GM12878 (cell line): ENCODE data around the gene TSFM. TPM values are rescaled to one million over a fixed set of nuclear protein-coding genes. Genes with fewer than 3 reads are reported as not detected.
"Not testable (repeated sequence)": the region's sequence is repeated elsewhere in the genome, so short reads cannot be mapped to it uniquely, and the experiment has no call there.

Source experiments
- ATAC-seq: fragments of 200-7000 bp; cut with Tn5 transposase; 3 replicates; pipeline ENCODE4 v1.9.1; 2020; ENCODE audit warnings: mild to moderate bottlenecking, moderate library complexity
- BruUV-seq: library from RNA; stranded (reverse); fragments of 400-500 nt; replicated peaks from 2 replicates; lab custom pipeline; 2021; lab: Mats Ljungman, UMichigan
- CTCF ChIA-PET: fragments of 300-600 bp; sonication (Branson Sonifier 250); formaldehyde crosslinking; extraction: SDS; loops from one replicate; lab custom pipeline; 2021; ENCODE audit warnings: inconsistent platforms; lab: Yijun Ruan, JAX
- POLR2A ChIA-PET: fragments of 350-600 bp; formaldehyde crosslinking; extraction: SDS; loops from one replicate; lab custom pipeline; 2021; ENCODE audit warnings: inconsistent platforms; lab: Charles Lee
- RAD21 ChIA-PET: fragments of 300-600 bp; sonication (Branson Sonifier 250); formaldehyde crosslinking; loops from one replicate; lab custom pipeline; 2023; ENCODE audit warnings: antibody characterized with exemption; ENCODE audit not compliant: unreplicated experiment; lab: Charles Lee
- SMC1A ChIA-PET: fragments of 300-600 bp; sonication (Branson Sonifier 250); formaldehyde crosslinking; loops from one replicate; lab custom pipeline; 2023; ENCODE audit not compliant: unreplicated experiment, uncharacterized antibody; lab: Charles Lee
- DNase-seq: peaks from one replicate; pipeline ENCODE4 v3.0.0-alpha.2; 2011; ENCODE audit warnings: low read depth, low spot score
- FAIRE-seq: peaks from 3 replicates; lab custom pipeline; 2011; peaks lifted over from hg19 to GRCh38; lab: Jason Lieb, UNC
- H2AFZ ChIP-seq: 2 replicates; pipeline ENCODE4 v1.6.0; 2011; ENCODE audit warnings: low read depth, low read length, control low read depth; ENCODE audit not compliant: control insufficient read depth
- H3K27ac ChIP-seq: 2 replicates; pipeline ENCODE4 v1.5.1; 2011; ENCODE audit warnings: control low read depth; ENCODE audit not compliant: control insufficient read depth, insufficient read depth
- H3K27me3 ChIP-seq, 2 experiments: replicated peaks in 1 of 2; 2 replicates each; pipeline versions ENCODE4 v1.6.0 to v1.6.1; 2011; ENCODE audit warnings: low read length in 1 of 2; ENCODE audit not compliant: control insufficient read depth in 2 of 2, insufficient read depth in 2 of 2
- H3K36me3 ChIP-seq, 2 experiments: 2 replicates each; pipeline ENCODE4 v1.5.1; 2011; ENCODE audit warnings: low read length in 1 of 2; ENCODE audit not compliant: control insufficient read depth in 2 of 2, insufficient read depth in 2 of 2
- H3K4me1 ChIP-seq: 2 replicates; pipeline ENCODE4 v1.6.1; 2011; ENCODE audit warnings: mild to moderate bottlenecking, low read length, moderate library complexity, mixed read lengths; ENCODE audit not compliant: control insufficient read depth, insufficient read depth
- H3K4me2 ChIP-seq: 2 replicates; pipeline ENCODE4 v1.6.0; 2011; ENCODE audit warnings: control low read depth; ENCODE audit not compliant: control insufficient read depth, insufficient read depth
- H3K4me3 ChIP-seq: fragments of 200-600 bp; sonication (generic); 2 replicates; pipeline ENCODE4 v1.5.1; 2016
- H3K79me2 ChIP-seq: 2 replicates; pipeline ENCODE4 v1.6.0; 2011; ENCODE audit warnings: low read length; ENCODE audit not compliant: control insufficient read depth, insufficient read depth
- H3K9ac ChIP-seq: 2 replicates; pipeline ENCODE4 v1.8.0; 2011; ENCODE audit warnings: low read length, control low read depth, mixed read lengths; ENCODE audit not compliant: control insufficient read depth, insufficient read depth
- H3K9me3 ChIP-seq: replicated peaks from 3 replicates; pipeline ENCODE4 v1.5.1; 2011; ENCODE audit warnings: mild to moderate bottlenecking, low read length; ENCODE audit not compliant: control insufficient read depth, insufficient read depth
- H4K20me1 ChIP-seq: 2 replicates; pipeline ENCODE4 v1.6.0; 2011; ENCODE audit not compliant: control insufficient read depth, insufficient read depth
- POLR2A ChIP-seq: IDR thresholded peaks from 2 replicates; pipeline ENCODE4 v1.6.1; 2011; ENCODE audit warnings: low read depth, mild to moderate bottlenecking, low read length
- WGBS: methylation state at CpG from one replicate; pipeline ENCODE4 v1.1.6; 2016; ENCODE audit warnings: low lambda C conversion rate; ENCODE audit not compliant: insufficient replicate concordance, insufficient coverage; ENCODE audit errors: missing lambda C conversion rate; 5-methylcytosine and 5-hydroxymethylcytosine counted together
- in situ Hi-C: fragments of 300-500 bp; cut with MboI; formaldehyde crosslinking; loops from 9 replicates; pipeline ENCODE4 v1.14.3; 2018; ENCODE audit warnings: mixed read lengths
- intact Hi-C: fragments of 100-400 bp; cut with micrococcal nuclease; formaldehyde crosslinking; loops from one replicate; pipeline ENCODE4 v1.14.2; 2022; ENCODE audit not compliant: unreplicated experiment
- polyA plus RNA-seq, 11 experiments: library from polyadenylated mRNA; depleted of rRNA in 4 of 11; unstranded in 6 of 11; stranded (reverse) in 5 of 11; fragments of >200 nt; fragmentation: Nextera tagmentation in 4 of 11; fragmentation: Illumina TruSeq in 1 of 11; extraction: Ambion mirVana in 4 of 11; extraction: Trizol in 1 of 11; gene quantifications; 1 replicate in 1 of 11; 2 replicates in 10 of 11; pipeline versions ENCODE4 v1.2.1 to v1.2.3, GENCODE V29; 2011 to 2016; ENCODE audit warnings: inconsistent platforms in 2 of 11, missing spikeins in 2 of 11, low read depth in 1 of 11
- total RNA-seq, 4 experiments: library from RNA; depleted of rRNA in 3 of 4; stranded (reverse); fragments of >200 nt in 3 of 4; fragmentation: Illumina TruSeq in 1 of 4; extraction: Trizol in 1 of 4; gene quantifications; 2 replicates each; pipeline versions ENCODE4 v1.2.1 to v1.2.3, GENCODE V29; 2013 to 2021

TSFM gene
- total and polyA plus RNA-seq, 10 of the 15 experiments (the other 5 are each of a cell fraction or from before 2014, with no cell fraction given): 36.7 to 132 (median 45.6) TPM

DNA sequence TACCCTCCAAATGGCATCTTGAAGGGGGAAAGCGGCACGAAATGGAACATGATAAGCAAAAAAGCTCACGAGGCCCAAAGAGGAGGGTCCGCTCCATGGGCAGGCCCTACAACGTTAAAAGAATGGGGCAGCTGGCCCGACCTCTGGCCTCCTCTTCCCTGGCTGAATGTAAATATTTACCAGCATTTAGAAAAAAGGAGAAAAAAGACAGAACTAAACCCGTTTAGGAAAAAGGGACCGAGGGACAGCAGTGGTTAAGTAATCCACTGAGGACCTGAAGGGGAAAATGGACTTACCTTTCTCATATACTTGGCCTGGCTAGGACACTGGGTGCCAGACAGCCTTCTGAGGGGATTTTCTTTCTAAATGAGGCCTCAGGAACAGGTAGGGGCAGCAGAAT, 37.5 kb downstream of the TSFM start:
- RAD21 ChIA-PET, BruUV-seq, H3K9me3 ChIP-seq, FAIRE-seq, ATAC-seq, POLR2A ChIA-PET, CTCF ChIA-PET, H2AFZ ChIP-seq, H3K4me3 ChIP-seq, H3K4me2 ChIP-seq, H4K20me1 ChIP-seq, H3K27ac ChIP-seq, H3K79me2 ChIP-seq, H3K4me1 ChIP-seq, in situ Hi-C loops, DNase-seq, H3K27me3 ChIP-seq, H3K9ac ChIP-seq, SMC1A ChIA-PET, intact Hi-C loops: not testable (repeated sequence)
- 95% methylated on average over 8 of the region's 8 CpGs for WGBS
- peaks cover 17 to 28% of the 10 kb centered on the region in 2 experiments; a peak in 3 of 4 replicates for H3K36me3 ChIP-seq

DNA sequence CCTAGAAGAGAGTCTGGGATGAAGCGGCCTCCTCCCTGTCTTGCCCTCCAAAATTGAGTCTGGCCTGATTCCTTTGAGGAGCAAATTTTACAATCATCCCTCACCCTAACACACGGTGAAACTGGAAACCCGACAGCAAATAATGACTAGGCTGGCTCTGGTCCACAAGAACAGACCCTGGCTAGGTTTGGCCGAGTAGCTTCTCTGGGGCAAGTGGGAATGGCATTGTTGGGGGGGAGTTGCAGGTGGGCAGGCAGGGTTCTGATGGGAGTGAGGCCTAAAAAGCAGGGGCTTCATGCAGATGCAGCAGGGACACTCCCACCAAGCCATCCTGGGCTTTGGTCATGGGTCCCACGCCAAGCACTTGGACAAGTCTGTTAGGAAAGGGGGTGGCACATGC, 38.4 kb downstream of the TSFM start:
- TF ChIP-seq POLR2A: 0 out of 2 replicates have a peak, but pooled peaks have one; percentile 3
- H2AFZ ChIP-seq, POLR2A ChIA-PET, H3K4me1 ChIP-seq, H3K4me3 ChIP-seq, intact Hi-C loops, ATAC-seq, DNase-seq, H3K9ac ChIP-seq, RAD21 ChIA-PET, H3K27me3 ChIP-seq, in situ Hi-C loops, H3K9me3 ChIP-seq, FAIRE-seq, CTCF ChIA-PET, H3K27ac ChIP-seq, BruUV-seq, H3K79me2 ChIP-seq, H3K4me2 ChIP-seq, SMC1A ChIA-PET, H4K20me1 ChIP-seq: not testable (repeated sequence)
- peaks cover 17 to 31% of the 10 kb centered on the region in 2 experiments for H3K36me3 ChIP-seq
- WGBS: 85% methylated on average over 5 of the region's 5 CpGs
